GM21515 (cell line): ENCODE data around the gene FAHD1.
"Not testable (repeated sequence)": the region's sequence is repeated elsewhere in the genome, so short reads cannot be mapped to it uniquely, and the experiment has no call there.

ENCODE experiments used
- ATAC-seq: cut with Tn5 transposase; IDR thresholded peaks from one replicate; pipeline ENCODE4 v1.9.1; 2021; ENCODE audit not compliant: unreplicated experiment

Gene FAHD1

DNA sequence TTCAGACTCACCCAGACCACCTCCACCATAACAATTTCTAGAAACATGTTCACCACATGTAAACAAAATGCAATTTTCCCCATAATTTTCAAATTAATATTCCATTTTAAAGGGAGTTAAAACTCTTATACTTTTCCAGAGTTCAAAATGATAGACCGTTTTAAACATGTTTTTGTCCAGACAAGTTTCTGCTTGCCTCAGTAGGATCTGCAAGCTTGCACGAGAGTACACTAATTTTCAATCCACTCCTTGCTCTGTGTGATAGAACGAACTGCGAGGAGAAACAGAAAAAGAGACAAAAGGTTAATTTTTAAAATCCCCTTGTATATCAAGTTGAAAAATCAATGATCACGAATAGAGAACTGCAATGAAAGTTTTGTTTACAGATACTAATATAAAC lies 7.1 kb downstream of the FAHD1 start:
- ATAC-seq = no peak

DNA sequence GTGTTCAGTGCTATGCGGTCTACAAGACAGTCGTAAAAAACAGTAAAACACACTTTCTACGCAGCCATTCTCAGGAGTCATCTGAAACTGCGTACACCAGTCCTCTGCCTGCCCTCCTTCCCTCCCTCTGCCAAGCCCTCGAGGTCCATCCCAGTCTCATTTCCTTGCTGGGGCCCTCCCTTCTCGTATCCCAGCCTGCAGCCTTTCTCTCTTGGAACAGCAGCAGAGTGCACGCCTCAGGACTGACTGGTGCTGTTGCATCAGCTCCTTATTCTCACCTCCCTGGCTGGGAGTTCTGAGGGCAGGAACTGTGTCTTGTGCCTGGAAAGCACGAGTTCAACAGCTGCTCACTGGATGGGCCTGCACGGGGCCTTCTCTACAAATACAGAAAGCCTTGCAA lies 12.5 kb downstream of the FAHD1 start:
- no peak for ATAC-seq

DNA sequence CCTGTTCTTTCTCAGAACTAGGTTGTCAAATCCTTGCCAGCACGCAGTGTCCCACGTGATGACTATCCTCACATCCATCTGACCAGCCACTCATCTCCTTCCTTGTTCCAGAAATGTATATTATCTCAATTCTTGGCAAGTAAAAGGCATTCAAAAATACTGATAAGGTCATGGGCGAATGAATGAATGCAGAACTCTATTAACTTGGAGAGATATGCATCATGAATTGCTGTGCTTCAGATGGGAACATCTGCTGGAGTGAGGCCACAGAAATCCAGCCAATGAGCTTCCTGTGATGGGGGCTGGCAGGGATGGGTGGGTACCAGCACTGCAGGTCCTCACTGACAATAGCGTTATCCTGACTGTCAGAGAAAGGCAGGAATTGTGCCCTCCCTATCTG lies 19.0 kb downstream of the FAHD1 start:
- ATAC-seq = no peak

DNA sequence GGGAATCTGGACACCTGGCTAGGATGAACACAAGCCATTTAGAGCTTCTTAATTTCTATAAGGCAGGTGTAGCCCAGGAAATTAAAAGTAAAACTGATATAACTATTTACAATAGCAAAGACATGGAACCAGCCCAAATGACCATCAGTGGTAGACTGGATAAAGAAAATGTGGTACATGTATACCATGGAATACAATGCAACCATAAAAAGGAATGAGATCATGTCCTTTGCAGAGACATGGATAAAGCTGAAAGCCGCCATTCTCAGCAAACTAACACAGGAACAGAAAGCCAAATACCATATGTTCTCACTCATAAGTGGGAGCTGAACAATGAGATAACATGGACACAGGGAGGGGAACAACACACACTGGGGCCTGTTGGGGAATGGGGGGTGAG lies 19.4 kb downstream of the FAHD1 start:
- no peak for ATAC-seq

DNA sequence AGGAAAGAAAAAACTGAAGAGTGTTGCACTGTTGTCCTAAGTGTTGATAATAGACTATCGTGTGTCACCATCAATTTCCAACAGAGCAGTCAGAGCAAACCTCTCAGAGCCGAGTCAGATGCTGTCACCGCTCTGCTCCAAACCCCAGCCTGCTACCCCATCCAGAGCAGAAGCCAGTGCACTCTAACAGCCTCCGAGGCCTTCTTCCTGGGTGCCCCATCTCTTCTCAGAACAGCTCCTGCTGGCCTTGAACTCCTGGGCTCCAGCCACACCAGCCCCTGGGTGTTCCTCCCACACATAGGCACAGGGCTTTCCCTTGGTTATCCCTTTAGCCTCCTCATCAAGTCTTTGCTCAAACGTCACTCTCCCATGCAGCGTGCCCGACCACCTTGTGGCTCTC lies 24.0 kb downstream of the FAHD1 start:
- no peak for ATAC-seq

DNA sequence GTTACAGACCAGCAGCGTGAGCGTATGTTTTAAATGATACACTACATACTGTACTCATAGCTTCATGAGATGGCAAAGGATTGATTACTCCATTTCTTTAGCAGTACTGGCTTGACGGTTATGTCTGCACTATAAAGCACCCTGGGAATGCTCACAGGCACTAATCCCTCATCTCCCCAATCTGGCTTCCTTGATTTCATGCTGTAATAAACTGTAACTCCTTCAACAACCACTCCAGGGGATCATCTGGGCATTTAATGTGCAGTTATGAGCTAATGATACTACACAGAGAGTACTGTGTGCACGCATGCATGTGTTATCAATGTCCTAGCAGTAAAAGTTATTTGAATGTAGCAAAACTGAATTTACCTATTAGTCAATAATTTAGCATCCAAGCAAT lies 24.8 kb downstream of the FAHD1 start:
- ATAC-seq = no peak

DNA sequence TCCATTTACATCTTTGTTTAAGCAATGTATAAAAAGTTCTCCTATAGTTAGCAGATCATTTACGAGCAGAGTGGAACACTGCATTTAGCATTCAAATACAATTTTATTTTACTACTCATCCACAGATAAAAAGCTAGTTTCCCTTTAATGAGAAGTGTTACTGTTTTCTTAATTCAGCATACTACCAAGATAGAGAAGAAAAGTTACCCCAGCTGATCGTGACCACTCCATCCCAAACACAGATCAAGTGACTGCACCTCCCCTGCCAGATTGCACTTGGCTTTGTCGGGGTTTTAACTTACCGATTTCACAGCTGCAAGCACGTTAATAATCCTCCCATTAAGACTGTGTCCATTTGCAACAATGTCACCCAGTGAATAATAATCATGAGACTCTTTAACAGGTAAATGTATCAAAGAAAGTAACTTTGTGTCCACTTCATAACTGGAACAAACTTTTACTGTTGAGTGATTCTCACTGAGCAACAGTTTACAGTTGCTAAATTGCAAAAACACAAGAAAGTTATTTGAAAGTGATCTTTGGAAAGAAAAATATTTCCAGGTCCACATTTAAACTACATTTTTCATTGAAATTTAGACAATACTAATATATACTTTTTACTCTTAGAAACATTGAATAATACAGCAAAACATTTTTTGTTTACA lies 30.6 kb downstream of the FAHD1 start:
- ATAC-seq = no peak

DNA sequence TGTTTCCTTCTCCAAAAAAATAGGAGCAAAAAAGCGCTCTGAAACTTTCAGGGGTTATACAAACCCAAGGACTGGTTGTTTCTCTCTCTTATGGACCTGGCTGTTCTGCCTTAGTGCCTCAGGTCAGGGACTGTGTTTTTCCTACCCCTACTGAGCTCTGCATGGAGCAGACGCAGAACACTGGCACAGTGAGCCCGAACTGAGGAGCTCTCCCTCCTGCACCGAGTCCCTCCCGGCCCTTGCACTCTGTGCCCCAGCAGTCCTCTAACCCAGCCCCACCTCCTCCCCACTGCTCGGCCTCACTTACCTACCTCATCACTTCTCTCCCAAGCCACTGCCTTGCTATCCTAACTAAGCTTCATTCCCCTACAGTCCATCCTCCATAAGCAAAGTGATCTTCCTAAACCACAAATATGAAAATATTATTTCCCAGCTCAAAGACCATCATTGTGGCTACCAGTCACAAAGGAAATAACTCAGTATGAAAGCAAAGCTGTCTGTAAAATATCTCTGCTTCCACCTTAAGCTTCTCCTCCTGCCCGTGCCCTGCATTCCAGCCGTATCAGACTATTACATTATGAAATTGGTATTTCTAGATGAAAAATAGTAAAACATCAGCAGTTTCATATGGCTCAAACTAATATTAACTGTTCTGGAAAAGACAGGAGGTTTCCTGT lies 31.3 kb downstream of the FAHD1 start:
- no peak for ATAC-seq

DNA sequence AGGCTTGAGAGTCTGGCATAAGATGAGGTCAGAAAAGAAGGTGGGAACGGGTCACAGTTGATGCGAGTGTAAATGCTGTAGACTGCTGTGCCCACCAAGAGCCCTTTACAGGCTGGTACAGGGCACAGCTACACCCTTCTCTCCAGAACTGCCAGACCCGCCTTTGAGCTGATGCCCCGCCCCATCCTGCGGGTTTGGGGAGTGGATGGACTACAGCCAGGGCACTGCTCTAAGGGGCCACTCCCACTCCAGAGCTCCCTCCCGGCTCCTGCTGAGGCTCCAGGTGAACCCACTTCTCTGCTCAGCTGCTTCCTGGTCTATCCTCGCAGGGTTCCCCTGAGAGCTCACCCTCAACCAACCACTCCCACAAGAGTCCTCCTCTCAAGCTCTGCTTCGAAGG lies 32.6 kb downstream of the FAHD1 start:
- ATAC-seq = no peak

DNA sequence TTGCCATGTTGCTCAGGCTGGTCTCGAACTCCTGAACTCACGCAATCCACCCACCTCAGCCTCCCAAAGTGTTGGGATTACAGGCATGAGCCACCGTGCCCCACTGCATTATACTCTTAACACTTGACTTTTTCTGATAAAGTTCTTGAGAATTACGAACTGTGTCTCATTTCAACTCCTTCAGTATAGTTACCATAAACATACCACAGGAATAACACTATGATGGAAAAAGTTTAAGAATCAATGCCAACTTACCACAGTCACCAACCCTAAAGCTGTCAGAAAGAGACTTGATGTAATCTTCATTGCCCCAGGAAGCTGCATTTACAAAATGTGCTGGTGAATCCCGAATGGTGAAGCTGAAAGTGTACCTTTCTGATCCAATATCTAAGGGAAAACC lies 34.7 kb downstream of the FAHD1 start:
- ATAC-seq = no peak

DNA sequence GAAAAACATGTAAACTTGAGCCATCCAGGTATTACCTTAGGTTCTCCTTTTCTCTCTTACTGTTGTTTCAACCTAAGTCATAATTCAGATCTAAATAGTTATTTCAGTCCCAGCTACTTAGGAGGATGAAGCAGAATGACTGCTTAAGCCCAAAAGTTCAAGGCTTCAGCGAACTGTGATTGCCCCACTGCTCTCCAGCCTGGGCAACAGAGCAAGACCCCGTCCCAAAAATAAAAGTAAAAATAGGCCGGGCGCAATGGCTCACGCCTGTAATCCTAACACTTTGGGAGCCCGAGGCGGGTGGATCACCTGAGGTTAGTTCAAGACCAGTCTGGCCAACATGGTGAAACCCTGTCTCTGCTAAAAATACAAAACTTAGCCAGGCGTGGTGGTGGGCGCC lies 35.4 kb downstream of the FAHD1 start:
- ATAC-seq = no peak

DNA sequence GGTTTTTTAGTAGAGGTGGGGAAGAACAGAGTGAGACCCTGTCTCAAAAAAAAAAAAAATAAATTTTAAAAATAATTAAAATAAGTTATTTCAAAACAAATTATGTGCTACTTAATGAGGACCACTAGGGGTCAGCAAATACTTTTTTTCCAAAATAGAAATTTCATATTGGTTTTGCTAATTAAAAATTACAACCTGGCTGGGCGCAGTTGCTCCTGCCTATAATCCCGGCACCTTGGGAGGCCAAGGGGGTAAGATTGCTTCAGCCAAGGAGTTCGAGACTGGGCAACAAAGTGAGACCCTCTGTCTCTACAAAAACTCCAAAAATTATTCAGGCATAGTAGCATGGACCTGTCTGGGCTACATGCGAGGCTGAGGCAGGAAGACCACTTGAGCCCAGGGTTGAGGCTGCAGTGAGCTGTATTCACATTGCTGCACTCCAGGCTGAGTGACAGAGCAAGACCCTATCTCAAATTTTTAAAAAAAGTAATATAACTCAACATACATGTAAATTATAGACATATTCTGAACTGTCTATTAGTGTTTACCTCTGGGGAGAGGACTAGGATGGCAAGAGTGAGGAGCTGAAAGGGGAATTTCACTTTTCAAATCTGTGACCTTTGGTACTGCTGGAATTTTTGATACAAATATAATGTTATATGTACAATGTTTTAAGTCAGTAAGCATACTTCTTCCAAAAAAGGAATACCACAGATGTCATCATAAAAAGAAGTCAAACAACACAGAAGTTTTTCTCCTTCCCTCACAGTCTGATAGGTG lies 36.9 kb downstream of the FAHD1 start:
- no peak for ATAC-seq

DNA sequence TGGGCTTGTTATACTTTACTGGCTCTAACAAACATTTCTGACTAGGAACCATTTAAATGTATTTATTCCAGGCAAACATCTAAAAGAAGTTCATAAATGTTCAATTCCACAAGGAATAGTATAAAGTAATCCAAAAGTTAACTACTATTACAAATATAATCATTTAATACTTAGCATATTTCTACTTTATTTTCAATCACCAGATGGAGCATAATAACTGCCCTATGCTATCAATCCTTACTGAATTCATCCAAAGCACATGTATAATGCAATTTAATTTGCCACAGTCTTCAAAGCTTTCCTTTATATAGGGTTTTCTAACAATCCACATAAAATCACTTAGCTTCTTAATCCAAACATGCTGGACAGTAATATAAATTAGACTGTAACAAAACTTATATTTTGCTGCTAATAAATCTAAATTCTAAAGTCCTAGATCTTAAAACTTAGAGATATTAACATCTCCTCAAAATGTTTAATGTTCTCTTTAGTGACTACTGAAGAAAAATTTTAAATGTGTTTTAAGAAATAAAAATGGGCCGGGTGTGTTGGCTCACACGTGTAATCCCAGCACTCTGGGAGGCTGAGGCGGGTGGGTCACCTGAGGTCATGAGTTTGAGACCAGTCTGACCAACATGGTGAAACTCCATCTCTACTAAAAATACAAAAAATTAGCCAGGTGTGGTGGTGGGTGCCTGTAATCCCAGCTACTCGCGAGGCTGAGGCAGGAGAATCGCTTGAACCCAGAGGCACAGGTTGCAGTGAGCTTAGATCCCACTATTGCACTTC lies 39.1 kb downstream of the FAHD1 start:
- ATAC-seq = no peak

DNA sequence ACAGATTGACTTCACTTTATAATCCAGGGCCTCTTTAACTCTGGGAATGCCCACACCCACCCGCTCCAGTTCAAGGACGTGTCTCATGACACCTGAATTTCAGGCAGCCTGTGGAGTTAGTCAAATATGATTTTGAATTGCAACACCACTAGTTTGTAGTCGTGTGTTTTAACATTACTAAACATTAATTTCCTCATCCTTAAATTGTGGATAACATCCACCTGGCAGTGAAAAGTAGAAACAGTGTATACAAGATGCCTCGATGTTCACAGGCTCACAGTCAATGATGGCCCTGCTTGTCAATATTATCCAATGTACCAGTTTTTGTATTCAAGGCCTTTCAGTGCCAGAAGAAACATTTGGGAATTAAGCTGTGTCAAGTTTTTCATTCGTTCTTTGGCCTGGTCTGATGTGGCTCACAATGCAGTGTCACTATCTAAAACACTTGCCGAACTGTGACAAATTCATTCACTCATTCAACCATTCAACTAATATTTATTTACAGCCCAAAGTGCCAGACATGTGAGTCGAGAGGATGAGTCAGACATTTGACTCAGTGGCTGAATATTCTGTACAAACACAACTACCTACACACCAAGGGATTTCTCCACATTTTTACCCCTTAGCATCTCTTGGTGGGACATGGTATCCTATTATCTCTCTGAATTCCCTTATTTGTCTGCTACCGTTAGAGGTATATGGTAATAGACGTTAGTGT lies 43.5 kb downstream of the FAHD1 start:
- ATAC-seq = no peak

DNA sequence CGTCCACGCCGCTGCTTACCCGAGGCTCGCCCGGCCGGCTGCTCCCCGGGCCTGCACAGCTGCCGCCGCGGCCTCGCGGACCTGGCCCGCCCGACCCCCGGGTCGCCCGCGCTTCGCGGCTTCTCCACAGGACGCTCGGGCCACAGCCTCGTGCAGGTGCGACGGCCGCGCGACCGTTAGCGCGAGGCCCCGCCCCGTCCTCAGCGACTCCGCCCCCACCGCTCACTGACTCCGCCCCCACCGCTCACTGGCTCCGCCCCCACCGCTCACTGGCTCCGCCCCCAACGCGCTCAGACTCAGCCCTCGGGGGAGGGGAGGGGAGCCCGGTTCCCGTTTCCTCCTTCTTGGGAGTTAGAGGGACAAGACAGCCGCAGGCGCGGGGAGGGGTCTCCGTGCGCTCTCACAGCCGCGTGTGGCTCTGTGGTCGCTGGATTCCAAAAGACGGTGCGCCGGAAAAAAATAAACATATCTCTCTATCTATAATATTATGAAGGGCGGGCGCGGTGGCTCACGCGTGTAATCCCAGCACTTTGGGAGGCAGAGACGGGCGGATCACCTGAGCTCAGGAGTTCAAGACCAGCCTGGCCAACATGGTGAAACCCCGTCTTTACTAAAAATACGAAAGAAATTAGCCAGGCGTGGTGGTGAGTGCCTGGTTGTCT lies 45.1 kb downstream of the FAHD1 start, which contains the start of gene MEIOB:
TSS of gene MEIOB (minus strand) at position 191 of the 662 bp plus-strand sequence. CDS start 3,989 bp downstream, outside the sequence.
- no peak for ATAC-seq

DNA sequence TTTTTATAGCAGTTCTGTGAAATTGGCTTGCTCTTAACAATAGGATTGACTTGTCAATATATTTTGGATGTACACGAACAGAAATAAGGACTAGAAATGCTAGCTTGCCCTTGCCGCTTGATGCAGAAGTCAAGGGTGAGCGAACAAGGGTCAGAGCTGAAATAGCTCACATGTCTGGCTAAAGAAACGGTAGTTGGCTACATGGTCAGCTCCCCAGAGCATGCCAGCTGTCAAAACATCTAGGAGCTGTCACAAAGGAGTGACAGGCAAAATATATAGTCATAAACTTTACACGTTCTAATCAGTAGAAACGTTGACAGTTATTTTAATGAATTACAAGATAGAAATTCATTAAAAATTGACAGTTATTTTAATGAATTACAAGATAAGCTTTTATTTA lies 47.8 kb downstream of the FAHD1 start:
- no peak for ATAC-seq

DNA sequence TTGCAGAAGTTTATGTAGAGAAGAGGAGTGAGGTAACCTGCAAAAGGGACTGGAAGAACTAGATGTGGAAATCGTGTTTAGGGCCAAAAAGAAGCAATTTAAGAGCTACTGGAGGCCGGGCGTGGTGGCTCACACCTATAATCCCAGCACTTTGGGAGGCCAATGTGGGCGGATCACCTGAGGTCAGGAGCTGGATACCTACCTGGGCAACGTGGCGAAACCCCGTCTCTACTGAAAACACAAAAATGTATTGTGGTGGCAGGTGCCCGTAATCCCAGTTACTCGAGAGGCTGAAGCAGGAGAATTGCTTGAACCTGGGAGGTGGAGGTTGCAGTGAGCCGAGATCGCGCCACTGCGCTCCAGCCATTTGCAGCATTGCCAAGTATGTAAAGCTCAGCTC lies 49.1 kb downstream of the FAHD1 start:
- not testable (repeated sequence) for ATAC-seq

DNA sequence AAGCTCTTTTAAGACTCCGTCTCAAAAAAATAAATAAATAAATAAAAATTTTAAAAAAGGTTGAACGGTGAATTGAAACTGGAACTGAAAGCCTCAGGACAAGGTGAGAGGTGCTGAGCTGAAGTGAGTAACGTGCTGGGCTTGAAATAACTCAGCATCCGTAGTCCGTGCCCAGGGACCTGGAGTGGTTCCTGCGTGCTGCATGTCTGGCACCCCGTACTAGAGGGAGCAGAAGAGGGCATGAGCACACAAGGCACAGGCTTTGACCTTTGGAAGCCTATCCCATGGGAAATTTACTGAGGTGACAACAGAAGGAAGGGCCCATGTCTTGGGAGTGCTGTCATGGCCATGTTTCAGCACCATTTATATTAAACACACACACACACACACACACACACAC lies 49.5 kb downstream of the FAHD1 start:
- ATAC-seq = no peak

DNA sequence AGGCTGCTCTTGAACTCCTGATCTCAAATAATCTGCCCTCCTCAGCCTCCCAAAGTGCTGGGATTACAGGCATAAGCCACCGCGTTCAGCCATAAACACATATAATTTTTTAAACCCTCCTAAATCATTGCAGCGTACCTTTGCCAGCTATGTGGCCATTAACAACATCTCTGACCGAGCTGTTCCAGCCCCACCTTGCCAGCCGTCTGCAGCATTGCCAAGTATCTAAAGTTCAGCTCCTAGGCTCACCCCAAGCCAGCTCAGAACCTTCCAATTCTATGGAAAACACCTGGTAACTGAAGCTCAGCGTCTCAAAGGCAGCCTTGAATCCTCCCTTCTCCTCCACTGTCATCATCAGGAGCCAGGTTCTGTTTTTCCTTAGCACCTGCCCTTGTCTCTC lies 50.1 kb downstream of the FAHD1 start:
- ATAC-seq = no peak

DNA sequence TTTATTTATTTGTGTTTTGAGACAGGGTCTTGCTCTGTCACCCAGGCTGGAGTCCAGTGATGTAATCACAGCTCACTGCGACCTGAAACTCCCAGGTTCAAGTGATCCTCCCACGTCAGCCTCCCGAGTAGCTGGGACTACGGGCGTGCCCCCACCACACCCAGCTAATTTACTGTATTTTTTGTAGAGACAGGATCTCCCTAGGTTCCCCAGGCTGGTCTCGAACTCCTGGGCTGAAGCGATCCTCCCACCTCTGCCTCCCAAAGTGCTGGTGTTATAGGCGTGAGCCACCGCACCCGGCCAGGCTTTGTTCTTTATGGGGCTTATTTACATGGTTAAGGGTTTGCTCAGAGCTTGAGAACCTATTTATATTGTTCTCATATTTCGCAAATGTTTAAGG lies 50.8 kb downstream of the FAHD1 start:
- no peak for ATAC-seq
